ENCODE measurements around the gene ITM2C.

DNA sequence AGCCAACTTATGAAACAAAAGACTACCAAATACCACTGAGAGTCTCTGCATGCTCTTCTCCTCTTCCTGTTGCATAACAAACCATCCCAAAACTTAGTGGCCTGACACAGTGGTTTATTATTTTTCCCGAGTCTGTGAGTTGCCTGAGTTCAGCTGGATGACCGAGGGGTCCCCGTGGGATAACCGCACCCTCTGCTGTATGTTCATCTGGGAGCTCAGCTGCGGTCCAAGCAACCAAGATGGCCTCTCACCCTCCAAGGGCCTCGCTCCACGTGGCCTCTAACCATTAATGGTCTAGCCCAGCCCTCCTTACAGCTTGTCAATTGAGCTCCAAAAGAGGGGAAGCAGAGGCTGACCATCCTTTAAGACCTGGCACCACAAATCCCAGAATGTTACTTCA is 17.1 kb downstream of the ITM2C start:
- TF ChIP-seq, protein P1, sequence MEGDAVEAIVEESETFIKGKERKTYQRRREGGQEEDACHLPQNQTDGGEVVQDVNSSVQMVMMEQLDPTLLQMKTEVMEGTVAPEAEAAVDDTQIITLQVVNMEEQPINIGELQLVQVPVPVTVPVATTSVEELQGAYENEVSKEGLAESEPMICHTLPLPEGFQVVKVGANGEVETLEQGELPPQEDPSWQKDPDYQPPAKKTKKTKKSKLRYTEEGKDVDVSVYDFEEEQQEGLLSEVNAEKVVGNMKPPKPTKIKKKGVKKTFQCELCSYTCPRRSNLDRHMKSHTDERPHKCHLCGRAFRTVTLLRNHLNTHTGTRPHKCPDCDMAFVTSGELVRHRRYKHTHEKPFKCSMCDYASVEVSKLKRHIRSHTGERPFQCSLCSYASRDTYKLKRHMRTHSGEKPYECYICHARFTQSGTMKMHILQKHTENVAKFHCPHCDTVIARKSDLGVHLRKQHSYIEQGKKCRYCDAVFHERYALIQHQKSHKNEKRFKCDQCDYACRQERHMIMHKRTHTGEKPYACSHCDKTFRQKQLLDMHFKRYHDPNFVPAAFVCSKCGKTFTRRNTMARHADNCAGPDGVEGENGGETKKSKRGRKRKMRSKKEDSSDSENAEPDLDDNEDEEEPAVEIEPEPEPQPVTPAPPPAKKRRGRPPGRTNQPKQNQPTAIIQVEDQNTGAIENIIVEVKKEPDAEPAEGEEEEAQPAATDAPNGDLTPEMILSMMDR (IDR thresholded peaks at IDR 0.05; ENCODE audit: insufficient read depth, low read length, poor library complexity, severe bottlenecking): no peak
- TF ChIP-seq EZH2phosphoT487 (conservative IDR thresholded peaks at IDR 0.05; ENCODE audit: low read length): no peak
